AG04450 (cell line): ENCODE results near the gene OR4C45. TPM values are rescaled to one million over a fixed set of nuclear protein-coding genes. Genes with fewer than 3 reads are reported as not detected.
"Not testable (repeated sequence)": the region's sequence is repeated elsewhere in the genome, so short reads cannot be mapped to it uniquely, and the experiment has no call there.

Experiments used
- CTCF ChIA-PET: fragments of 300-600, 350-600 bp; formaldehyde crosslinking; extraction: SDS; loops from one replicate; lab custom pipeline; 2022; ENCODE audit warnings: antibody characterized with exemption, inconsistent platforms; lab: Charles Lee
- POLR2A ChIA-PET: fragments of 350-600 bp; formaldehyde crosslinking; extraction: SDS; loops from one replicate; lab custom pipeline; 2021; ENCODE audit warnings: antibody characterized with exemption, inconsistent platforms; lab: Yijun Ruan, JAX
- DNase-seq: peaks from one replicate; pipeline ENCODE4 v3.0.0-alpha.2; 2011; ENCODE audit warnings: low read depth, low spot score
- H3K27ac ChIP-seq: one replicate; pipeline ENCODE4 v1.5.1; 2012; ENCODE audit warnings: low read depth, low read length, control low read depth
- H3K27me3 ChIP-seq: one replicate; pipeline ENCODE4 v1.6.0; 2012; ENCODE audit warnings: low read length; ENCODE audit not compliant: control insufficient read depth, insufficient read depth
- H3K4me3 ChIP-seq: 2 replicates; pipeline ENCODE4 v1.5.1; 2011; ENCODE audit warnings: mild to moderate bottlenecking, low read depth, low read length, control low read depth
- H3K9me3 ChIP-seq: 2 replicates; pipeline ENCODE4 v1.5.1; 2012; ENCODE audit warnings: low read length; ENCODE audit not compliant: control insufficient read depth, insufficient read depth
- CTCF ChIP-seq: IDR thresholded peaks from 2 replicates; pipeline ENCODE4 v1.5.1; 2011; ENCODE audit warnings: low read depth, low read length, control low read depth, inconsistent platforms
- polyA minus RNA-seq: library from RNA; depleted of rRNA, polyadenylated mRNA; stranded (reverse); fragments of >200 nt; gene quantifications from 2 replicates; pipeline ENCODE4 v1.2.3, GENCODE V29; 2011; rRNA and poly(A)+ RNA removed
- polyA plus RNA-seq: library from polyadenylated mRNA; depleted of rRNA; stranded (reverse); fragments of >200 nt; gene quantifications from 2 replicates; pipeline ENCODE4 v1.2.3, GENCODE V29; 2011; rRNA removed

The OR4C45 gene
- polyA plus RNA-seq (not detected in 2 replicates), polyA minus RNA-seq (not detected in 2 replicates)

GRCh38 chr11:50032574-50032973 is at the start of gene OR4C45:
Gene OR4C45, plus strand, starts transcription at chr11:50032874.
- no peaks in the 10 kb centered on the region for H3K27me3 ChIP-seq
- TF ChIP-seq CTCF, result no peak
- no peak for DNase-seq
- H3K9me3 ChIP-seq, result peaks cover 20% of the 10 kb centered on the region
- no peak within 1 kb of the TSS for H3K27ac ChIP-seq
- ChIA-PET CTCF (no interaction called here), POLR2A (no interaction called here)
- no peak within 1 kb of the TSS for H3K4me3 ChIP-seq

GRCh38 chr11:49995565-49995964 is 37.1 kb upstream of the OR4C45 start:
- H3K4me3 ChIP-seq, result no peak overlapping the region
- POLR2A ChIA-PET, result no interaction called here
- H3K27me3 ChIP-seq, result no peaks in the 10 kb centered on the region
- CTCF ChIA-PET, result interaction anchor here (0.5 kb wide), 1 partner anchor 212 kb away, joined by 3 read pairs; no protein-coding TSS in a partner anchor
- DNase-seq, result no peak
- H3K9me3 ChIP-seq, result peaks cover 2% of the 10 kb centered on the region; the same call in 1 of the 2 replicates
- peak; percentile 29 for TF ChIP-seq CTCF
- H3K27ac ChIP-seq, result no peak overlapping the region

GRCh38 chr11:50030193-50030592 is 2.5 kb upstream of the OR4C45 start:
- H3K9me3 ChIP-seq, result peaks cover 25% of the 10 kb centered on the region
- no peak overlapping the region for H3K27ac ChIP-seq
- H3K27me3 ChIP-seq, result no peaks in the 10 kb centered on the region
- no peak for DNase-seq
- TF ChIP-seq CTCF, result no peak
- ChIA-PET POLR2A (no interaction called here), CTCF (no interaction called here)
- H3K4me3 ChIP-seq, result no peak overlapping the region

GRCh38 chr11:50036239-50036638 is 3.6 kb downstream of the OR4C45 start:
- CTCF ChIA-PET, H3K27ac ChIP-seq, DNase-seq, H3K4me3 ChIP-seq, POLR2A ChIA-PET, H3K27me3 ChIP-seq: not testable (repeated sequence)
- peaks cover 13% of the 10 kb centered on the region for H3K9me3 ChIP-seq

- TF ChIP-seq CTCF, result no peak
- H3K9me3 ChIP-seq, result peaks cover 13% of the 10 kb centered on the region
- H3K27me3 ChIP-seq, result no peaks in the 10 kb centered on the region
- ChIA-PET CTCF (no interaction called here), POLR2A (no interaction called here)
- H3K27ac ChIP-seq, result no peak overlapping the region
- DNase-seq, result no peak
- no peak overlapping the region for H3K4me3 ChIP-seq
Observed at GRCh38 chr11:50037251-50037650, 4.6 kb downstream of the OR4C45 start.

- Histone ChIP-seq H3K4me3 (no peak overlapping the region), H3K27ac (no peak overlapping the region), H3K27me3 (no peaks in the 10 kb centered on the region), H3K9me3 (no peaks in the 10 kb centered on the region)
- no peak for TF ChIP-seq CTCF
- POLR2A ChIA-PET, result no interaction called here
- no peak for DNase-seq
- CTCF ChIA-PET, result no interaction called here
Observed at GRCh38 chr11:50044647-50045046, 12.0 kb downstream of the OR4C45 start.

- H3K4me3 ChIP-seq, DNase-seq, H3K27ac ChIP-seq, H3K27me3 ChIP-seq, POLR2A ChIA-PET, CTCF ChIA-PET: not testable (repeated sequence)
- peaks cover 27% of the 10 kb centered on the region for H3K9me3 ChIP-seq
Observed at GRCh38 chr11:50063056-50063455, 30.4 kb downstream of the OR4C45 start.
